Activated CD4-positive, alpha-beta T cell treated with anti-CD3 and anti-CD28 coated beads, Interleukin-2, amount 50 U/mL, for 16 hours (primary cell): Measurements from ENCODE around the gene RAMP1.

Experiments used
- DNase-seq: peaks from one replicate; pipeline ENCODE4 v3.0.0-alpha.2; 2020

The RAMP1 gene

GRCh38 chr2:237955640-237956401 lies 96.4 kb downstream of the RAMP1 start:
- no peak for DNase-seq

- DNase-seq = no peak
These were observed 96.9 kb downstream of the RAMP1 start for GRCh38 chr2:237956402-237956736.

- DNase-seq = no peak
These were observed 102.2 kb downstream of the RAMP1 start for GRCh38 chr2:237961637-237962036.
